ENCODE measurements around the gene LAMA5. TPM values are rescaled to one million over a fixed set of nuclear protein-coding genes. Genes with fewer than 3 reads are reported as not detected.
A peak's percentile ranks its signal among the peaks of the same experiment; 100 is the strongest.

The LAMA5 gene
- polyA plus RNA-seq, 2 of the 4 experiments (the other 2 are of a cell fraction) = 20.4 to 196 TPM

GRCh38 chr20:62269871-62270270, 97.2 kb downstream of the LAMA5 start:
- no peak for FAIRE-seq
- no peak for TF ChIP-seq EHMT2 (IDR thresholded peaks at IDR 0.05; ENCODE audit: low read depth)
- TF ChIP-seq NPAS2 (CRISPR knock-in tag; IDR thresholded peaks at IDR 0.05; ENCODE audit: borderline replicate concordance) = no peak
- no peak for TF ChIP-seq RFX5 (IDR thresholded peaks at IDR 0.05)
- TF ChIP-seq PBX3 (IDR thresholded peaks at IDR 0.05) = no peak
- TF ChIP-seq FOXS1 (CRISPR knock-in tag; IDR thresholded peaks at IDR 0.05) = no peak
- no peak for TF ChIP-seq KDM1A (IDR thresholded peaks at IDR 0.05; ENCODE audit: low read depth)
- TF ChIP-seq NFE2L2 (conservative IDR thresholded peaks at IDR 0.05; ENCODE audit: low read length) = no peak
- TF ChIP-seq RARB (CRISPR knock-in tag; IDR thresholded peaks at IDR 0.05) = no peak
- TF ChIP-seq CBX8 (IDR thresholded peaks at IDR 0.05) = no peak
- TF ChIP-seq CBX2 (IDR thresholded peaks at IDR 0.05; ENCODE audit: borderline replicate concordance, low read depth) = no peak
- peaks cover 11% of the 10 kb centered on the region; the same call in 2 of the 3 replicates for H3K9me3 ChIP-seq
- POLR2A ChIA-PET = no interaction called here
- H3K4me3 ChIP-seq = no peak overlapping the region
- DNase-seq (ENCODE audit: low read depth in 1 of 2, low spot score in 1 of 2) = no peak
- CTCF ChIA-PET = no interaction called here
- ATAC-seq = peak; percentile 53 to 60; a peak in 3 of 6 replicates
- no peak overlapping the region for H3K4me2 ChIP-seq
- no peaks in the 10 kb centered on the region for H3K4me1 ChIP-seq
- 87% methylated on average over 17 of the region's 17 CpGs for WGBS (ENCODE audit: missing lambda C conversion rate)
- H3K27ac ChIP-seq = no peak overlapping the region

GRCh38 chr20:62269378-62269777, 97.7 kb downstream of the LAMA5 start:
- no peaks in the 10 kb centered on the region for H3K4me1 ChIP-seq
- POLR2A ChIA-PET = no interaction called here
- H3K4me3 ChIP-seq = no peak overlapping the region
- no peak overlapping the region for H3K27ac ChIP-seq
- 94% methylated on average over 14 of the region's 14 CpGs for WGBS (ENCODE audit: missing lambda C conversion rate)
- H3K4me2 ChIP-seq = no peak overlapping the region
- ATAC-seq (no peak), FAIRE-seq (no peak), DNase-seq (ENCODE audit: low read depth in 1 of 2, low spot score in 1 of 2) (no peak)
- TF ChIP-seq MAFK (IDR thresholded peaks at IDR 0.05; ENCODE audit: partially characterized antibody) = no peak
- TF ChIP-seq HES2 (IDR thresholded peaks at IDR 0.05) = no peak
- no peak for TF ChIP-seq RARB (CRISPR knock-in tag; IDR thresholded peaks at IDR 0.05)
- TF ChIP-seq ESRRA (IDR thresholded peaks at IDR 0.05; ENCODE audit: borderline replicate concordance, low read length) = no peak
- TF ChIP-seq JUN (IDR thresholded peaks at IDR 0.05) = no peak
- no peak for TF ChIP-seq CBX8 (IDR thresholded peaks at IDR 0.05)
- TF ChIP-seq PHF8 (IDR thresholded peaks at IDR 0.05; ENCODE audit: borderline replicate concordance, low read depth) = no peak
- no peak for TF ChIP-seq POLR2A (IDR thresholded peaks at IDR 0.05; ENCODE audit: low read length)
- no peak for TF ChIP-seq EHMT2 (IDR thresholded peaks at IDR 0.05; ENCODE audit: low read depth)
- TF ChIP-seq RFX5 (IDR thresholded peaks at IDR 0.05) = no peak
- no peak for TF ChIP-seq BHLHE40 (IDR thresholded peaks at IDR 0.05; ENCODE audit: low read depth, low read length)
- TF ChIP-seq POLR2AphosphoS2 (conservative IDR thresholded peaks at IDR 0.05; ENCODE audit: low read length) = no peak
- TF ChIP-seq CTCF (IDR thresholded peaks at IDR 0.05) = no peak
- TF ChIP-seq BCL3 (IDR thresholded peaks at IDR 0.05) = no peak
- TF ChIP-seq TP53 (CRISPR knock-in tag; IDR thresholded peaks at IDR 0.05) = no peak
- CTCF ChIA-PET = interaction anchor here (1.0 kb wide), 1 partner anchor 8 kb away, joined by 3 read pairs; no protein-coding TSS in a partner anchor
- peaks cover 15% of the 10 kb centered on the region; the same call in 2 of the 3 replicates for H3K9me3 ChIP-seq

All from A549 (cell line).